HCT116 (cell line): Measurements from ENCODE around the gene CD22. TPM values are rescaled to one million over a fixed set of nuclear protein-coding genes. Genes with fewer than 3 reads are reported as not detected.
"Not testable (repeated sequence)": the region's sequence is repeated elsewhere in the genome, so short reads cannot be mapped to it uniquely, and the experiment has no call there.

ENCODE experiments used
- ATAC-seq: fragments of 200-7000 bp; cut with Tn5 transposase; 2 replicates; pipeline ENCODE4 v1.9.1; 2020; ENCODE audit warnings: mild to moderate bottlenecking, moderate library complexity
- BruUV-seq: library from RNA; stranded (reverse); fragments of 400-500 nt; replicated peaks from 2 replicates; lab custom pipeline; 2021; lab: Mats Ljungman, UMichigan
- CTCF ChIA-PET: fragments of 300-600 bp; sonication (Branson Sonifier 250); formaldehyde crosslinking; loops from one replicate; lab custom pipeline; 2021; ENCODE audit warnings: antibody characterized with exemption; lab: Charles Lee
- POLR2A ChIA-PET: fragments of 300-600, 350-600 bp; sonication (Branson Sonifier 250); formaldehyde crosslinking; loops from one replicate; lab custom pipeline; 2021; ENCODE audit warnings: antibody characterized with exemption; lab: Charles Lee
- RAD21 ChIA-PET, 2 experiments: fragments of 300-600 bp; sonication (Branson Sonifier 250); formaldehyde crosslinking; loops; one replicate each; lab custom pipeline; 2023; ENCODE audit warnings: low total read pairs in 2 of 2; ENCODE audit not compliant: uncharacterized antibody in 2 of 2, unreplicated experiment in 2 of 2, low non-redundant PET in 1 of 2; lab: Charles Lee
- DNase-seq: peaks from one replicate; pipeline ENCODE4 v3.0.0-alpha.2; 2010; ENCODE audit warnings: low read depth, low spot score
- H2AFZ ChIP-seq: fragments of 200-600 bp; shearing (Covaris generic), sonication (generic); 2 replicates; pipeline ENCODE4 v1.6.1; 2017; ENCODE audit warnings: low read depth, mixed run types, mixed read lengths, antibody characterized with exemption, low read length; ENCODE audit not compliant: poor library complexity, severe bottlenecking
- H3K27ac ChIP-seq: 2 replicates; pipeline ENCODE4 v1.5.1; 2012; ENCODE audit warnings: low read depth, low read length
- H3K27me3 ChIP-seq: fragments of 200-600 bp; sonication (generic); 2 replicates; pipeline ENCODE4 v1.6.1; 2016; ENCODE audit warnings: mixed run types, low read length, mixed read lengths; ENCODE audit not compliant: insufficient read depth
- H3K36me3 ChIP-seq, 2 experiments: fragments of 200-500 bp in 1 of 2; fragments of 200-600 bp in 1 of 2; sonication (Bioruptor generic) in 1 of 2; sonication (generic) in 1 of 2; 2 replicates each; pipeline versions ENCODE4 v1.5.1 to v1.6.1; 2014 to 2016; ENCODE audit warnings: low read length in 2 of 2, inconsistent platforms in 1 of 2, mixed read lengths in 1 of 2, mixed run types in 1 of 2; ENCODE audit not compliant: insufficient read depth in 2 of 2, control insufficient read depth in 1 of 2
- H3K4me1 ChIP-seq, 2 experiments: fragments of 200-600 bp in 1 of 2; sonication (generic) in 1 of 2; 2 replicates each; pipeline versions ENCODE4 v1.5.1 to v1.6.1; 2012 to 2017; ENCODE audit warnings: low read length in 2 of 2, inconsistent platforms in 1 of 2, mild to moderate bottlenecking in 1 of 2, mixed read lengths in 1 of 2, mixed run types in 1 of 2, moderate library complexity in 1 of 2; ENCODE audit not compliant: insufficient read depth in 2 of 2, control insufficient read depth in 1 of 2
- H3K4me2 ChIP-seq: fragments of 200-600 bp; sonication (generic); 2 replicates; pipeline ENCODE4 v1.6.1; 2017; ENCODE audit warnings: mixed run types, low read length, mixed read lengths
- H3K4me3 ChIP-seq, 2 experiments: fragments of 200-600 bp in 1 of 2; sonication (generic) in 1 of 2; replicated peaks in 1 of 2; 2 replicates each; pipeline ENCODE4 v1.5.1; 2011 to 2016; ENCODE audit warnings: low read length in 2 of 2, control low read depth in 1 of 2, low read depth in 1 of 2, mild to moderate bottlenecking in 1 of 2, mixed read lengths in 1 of 2, mixed run types in 1 of 2
- H3K79me2 ChIP-seq: fragments of 200-600 bp; sonication (generic); 2 replicates; pipeline ENCODE4 v1.6.1; 2017; ENCODE audit warnings: mild to moderate bottlenecking, mixed run types, low read length, moderate library complexity, mixed read lengths; ENCODE audit not compliant: insufficient read depth
- H3K9ac ChIP-seq: fragments of 200-600 bp; sonication (generic); 2 replicates; pipeline ENCODE4 v1.6.1; 2016; ENCODE audit warnings: low read length, mixed read lengths
- H3K9me2 ChIP-seq: fragments of 200-600 bp; sonication (generic), shearing (Covaris generic); 2 replicates; pipeline ENCODE4 v1.6.1; 2017; ENCODE audit warnings: mixed run types, mild to moderate bottlenecking, moderate library complexity; ENCODE audit not compliant: insufficient read depth
- H3K9me3 ChIP-seq, 2 experiments: fragments of 200-500 bp in 1 of 2; fragments of 200-600 bp in 1 of 2; sonication (Bioruptor generic) in 1 of 2; sonication (generic) in 1 of 2; 2 replicates each; pipeline ENCODE4 v1.6.1; 2014 to 2017; ENCODE audit warnings: low read length in 2 of 2, mixed read lengths in 2 of 2, inconsistent platforms in 1 of 2, low read depth in 1 of 2, mild to moderate bottlenecking in 1 of 2, mixed run types in 1 of 2, moderate library complexity in 1 of 2; ENCODE audit not compliant: control insufficient read depth in 1 of 2, insufficient read depth in 1 of 2
- H4K20me1 ChIP-seq: fragments of 200-600 bp; sonication (generic), shearing (Covaris generic); 2 replicates; pipeline ENCODE4 v1.6.1; 2017; ENCODE audit warnings: mixed run types, mild to moderate bottlenecking, moderate library complexity; ENCODE audit not compliant: insufficient read depth
- CBX3 ChIP-seq: IDR thresholded peaks from 2 replicates; pipeline ENCODE4 v1.6.1; 2012; ENCODE audit warnings: low read depth
- EGR1 ChIP-seq: IDR thresholded peaks from 2 replicates; pipeline ENCODE4 v1.6.1; 2012; ENCODE audit warnings: low read depth
- ELF1 ChIP-seq: IDR thresholded peaks from 2 replicates; pipeline ENCODE4 v1.6.1; 2012; ENCODE audit warnings: low read depth, borderline replicate concordance
- JUND ChIP-seq: IDR thresholded peaks from 2 replicates; pipeline ENCODE4 v1.6.1; 2012
- SIN3A ChIP-seq: IDR thresholded peaks from 2 replicates; pipeline ENCODE4 v1.6.1; 2012; ENCODE audit warnings: low read depth
- YY1 ChIP-seq: IDR thresholded peaks from 2 replicates; pipeline ENCODE4 v1.6.1; 2011; ENCODE audit warnings: low read length, low read depth, moderate library complexity, mild to moderate bottlenecking; ENCODE audit not compliant: insufficient replicate concordance; ENCODE audit errors: extremely low read depth
- ZNF274 ChIP-seq: fragments of 200-500 bp; sonication (Bioruptor generic); IDR thresholded peaks from 2 replicates; pipeline ENCODE4 v1.6.1; 2014; ENCODE audit warnings: mild to moderate bottlenecking, low read depth, low read length, inconsistent platforms
- intact Hi-C: fragments of 100-400 bp; cut with micrococcal nuclease; formaldehyde crosslinking; loops from 2 replicates; pipeline ENCODE4 v1.10.0; 2022
- total RNA-seq: library from RNA; stranded (reverse); gene quantifications from one replicate; pipeline ENCODE4 v1.2.1, GENCODE V29; 2021; ENCODE audit not compliant: unreplicated experiment
- TF ChIP-seq, protein P1 (sequence below): IDR thresholded peaks from 2 replicates; pipeline ENCODE4 v1.6.1; 2012
- TF ChIP-seq, protein P2 (sequence below): IDR thresholded peaks from 2 replicates; pipeline ENCODE4 v1.6.1; 2011; ENCODE audit warnings: mild to moderate bottlenecking, low read length, moderate library complexity; ENCODE audit not compliant: insufficient replicate concordance; ENCODE audit errors: extremely low read depth
- TF ChIP-seq, protein P3 (sequence below), 3 experiments: fragments of 200-600 bp in 1 of 3; sonication (generic) in 1 of 3; IDR thresholded peaks in 2 of 3; conservative IDR thresholded peaks in 1 of 3; 2 replicates each; pipeline ENCODE4 v1.5.1; 2012 to 2017; ENCODE audit warnings: low read depth in 2 of 3, low read length in 2 of 3, antibody characterized with exemption in 1 of 3, borderline replicate concordance in 1 of 3, control low read depth in 1 of 3, mild to moderate bottlenecking in 1 of 3, mixed read lengths in 1 of 3, mixed run types in 1 of 3, moderate library complexity in 1 of 3; ENCODE audit not compliant: insufficient read depth in 1 of 3
- TF ChIP-seq, protein P4 (sequence below): IDR thresholded peaks from 2 replicates; pipeline ENCODE4 v1.6.1; 2012

CD22 gene
- total RNA-seq, 1 experiment from 2014 or later, result 7.0 TPM

DNA sequence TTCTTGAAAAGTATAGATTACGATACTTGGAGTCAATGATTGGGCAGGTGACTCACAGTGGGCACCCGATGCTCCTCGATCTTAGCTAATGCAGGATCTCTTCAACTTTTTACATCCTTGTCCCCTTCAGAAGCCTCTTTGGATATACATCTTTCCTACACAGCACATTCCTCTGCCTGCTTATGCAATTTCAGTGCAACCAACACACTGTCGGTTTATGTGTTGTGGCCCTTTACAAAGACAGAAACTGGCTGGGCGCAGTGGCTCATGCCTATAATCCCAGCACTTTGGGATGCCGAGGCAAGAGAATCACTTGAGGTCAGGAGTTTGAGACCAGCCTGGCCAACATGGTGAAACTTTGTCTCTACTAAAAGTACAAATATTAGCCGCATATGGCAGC, 44.5 kb downstream of the CD22 start:
- peaks cover 0 to 11% of the 10 kb centered on the region in 2 experiments; a peak in 2 of 4 replicates for H3K4me1 ChIP-seq
- ATAC-seq, result no peak
- H3K36me3 ChIP-seq, result no peaks in the 10 kb centered on the region
- CTCF ChIA-PET, result no interaction called here
- DNase-seq, result no peak
- no peaks in the 10 kb centered on the region for H3K79me2 ChIP-seq
- no peaks in the 10 kb centered on the region for H3K9me2 ChIP-seq
- no peaks in the 10 kb centered on the region for H3K9me3 ChIP-seq
- no peaks in the 10 kb centered on the region for H4K20me1 ChIP-seq
- H3K9ac ChIP-seq, result no peak overlapping the region
- no peak overlapping the region for H3K4me3 ChIP-seq
- intact Hi-C loops, result no loop called here
- H3K27ac ChIP-seq, result no peak overlapping the region
- no peak overlapping the region for H2AFZ ChIP-seq
- no TSS peak for BruUV-seq
- no peak for TF ChIP-seq YY1
- TF ChIP-seq ELF1, result no peak
- TF ChIP-seq, protein P1, sequence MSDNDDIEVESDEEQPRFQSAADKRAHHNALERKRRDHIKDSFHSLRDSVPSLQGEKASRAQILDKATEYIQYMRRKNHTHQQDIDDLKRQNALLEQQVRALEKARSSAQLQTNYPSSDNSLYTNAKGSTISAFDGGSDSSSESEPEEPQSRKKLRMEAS, result no peak
- no peak for TF ChIP-seq ZNF274
- no peak for TF ChIP-seq JUND
- TF ChIP-seq EGR1, result no peak
- TF ChIP-seq CBX3, result no peak
- no peak for TF ChIP-seq SIN3A
- TF ChIP-seq, protein P2, sequence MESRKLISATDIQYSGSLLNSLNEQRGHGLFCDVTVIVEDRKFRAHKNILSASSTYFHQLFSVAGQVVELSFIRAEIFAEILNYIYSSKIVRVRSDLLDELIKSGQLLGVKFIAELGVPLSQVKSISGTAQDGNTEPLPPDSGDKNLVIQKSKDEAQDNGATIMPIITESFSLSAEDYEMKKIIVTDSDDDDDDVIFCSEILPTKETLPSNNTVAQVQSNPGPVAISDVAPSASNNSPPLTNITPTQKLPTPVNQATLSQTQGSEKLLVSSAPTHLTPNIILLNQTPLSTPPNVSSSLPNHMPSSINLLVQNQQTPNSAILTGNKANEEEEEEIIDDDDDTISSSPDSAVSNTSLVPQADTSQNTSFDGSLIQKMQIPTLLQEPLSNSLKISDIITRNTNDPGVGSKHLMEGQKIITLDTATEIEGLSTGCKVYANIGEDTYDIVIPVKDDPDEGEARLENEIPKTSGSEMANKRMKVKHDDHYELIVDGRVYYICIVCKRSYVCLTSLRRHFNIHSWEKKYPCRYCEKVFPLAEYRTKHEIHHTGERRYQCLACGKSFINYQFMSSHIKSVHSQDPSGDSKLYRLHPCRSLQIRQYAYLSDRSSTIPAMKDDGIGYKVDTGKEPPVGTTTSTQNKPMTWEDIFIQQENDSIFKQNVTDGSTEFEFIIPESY, result no peak
- TF ChIP-seq, protein P3, sequence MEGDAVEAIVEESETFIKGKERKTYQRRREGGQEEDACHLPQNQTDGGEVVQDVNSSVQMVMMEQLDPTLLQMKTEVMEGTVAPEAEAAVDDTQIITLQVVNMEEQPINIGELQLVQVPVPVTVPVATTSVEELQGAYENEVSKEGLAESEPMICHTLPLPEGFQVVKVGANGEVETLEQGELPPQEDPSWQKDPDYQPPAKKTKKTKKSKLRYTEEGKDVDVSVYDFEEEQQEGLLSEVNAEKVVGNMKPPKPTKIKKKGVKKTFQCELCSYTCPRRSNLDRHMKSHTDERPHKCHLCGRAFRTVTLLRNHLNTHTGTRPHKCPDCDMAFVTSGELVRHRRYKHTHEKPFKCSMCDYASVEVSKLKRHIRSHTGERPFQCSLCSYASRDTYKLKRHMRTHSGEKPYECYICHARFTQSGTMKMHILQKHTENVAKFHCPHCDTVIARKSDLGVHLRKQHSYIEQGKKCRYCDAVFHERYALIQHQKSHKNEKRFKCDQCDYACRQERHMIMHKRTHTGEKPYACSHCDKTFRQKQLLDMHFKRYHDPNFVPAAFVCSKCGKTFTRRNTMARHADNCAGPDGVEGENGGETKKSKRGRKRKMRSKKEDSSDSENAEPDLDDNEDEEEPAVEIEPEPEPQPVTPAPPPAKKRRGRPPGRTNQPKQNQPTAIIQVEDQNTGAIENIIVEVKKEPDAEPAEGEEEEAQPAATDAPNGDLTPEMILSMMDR (IDR thresholded peaks at IDR 0.05 in 2 of 3, conservative IDR thresholded peaks at IDR 0.05 in 1 of 3; ENCODE audit: borderline replicate concordance in 1 of 3, insufficient read depth in 1 of 3, low read depth in 2 of 3, low read length in 2 of 3), result no peak
- TF ChIP-seq, protein P4, sequence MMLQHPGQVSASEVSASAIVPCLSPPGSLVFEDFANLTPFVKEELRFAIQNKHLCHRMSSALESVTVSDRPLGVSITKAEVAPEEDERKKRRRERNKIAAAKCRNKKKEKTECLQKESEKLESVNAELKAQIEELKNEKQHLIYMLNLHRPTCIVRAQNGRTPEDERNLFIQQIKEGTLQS, result no peak
- H3K4me2 ChIP-seq, result no peak overlapping the region
- RAD21 ChIA-PET, result no interaction called here
- POLR2A ChIA-PET, result no interaction called here
- H3K27me3 ChIP-seq, result peaks cover 5% of the 10 kb centered on the region; the same call in 1 of the 2 replicates

DNA sequence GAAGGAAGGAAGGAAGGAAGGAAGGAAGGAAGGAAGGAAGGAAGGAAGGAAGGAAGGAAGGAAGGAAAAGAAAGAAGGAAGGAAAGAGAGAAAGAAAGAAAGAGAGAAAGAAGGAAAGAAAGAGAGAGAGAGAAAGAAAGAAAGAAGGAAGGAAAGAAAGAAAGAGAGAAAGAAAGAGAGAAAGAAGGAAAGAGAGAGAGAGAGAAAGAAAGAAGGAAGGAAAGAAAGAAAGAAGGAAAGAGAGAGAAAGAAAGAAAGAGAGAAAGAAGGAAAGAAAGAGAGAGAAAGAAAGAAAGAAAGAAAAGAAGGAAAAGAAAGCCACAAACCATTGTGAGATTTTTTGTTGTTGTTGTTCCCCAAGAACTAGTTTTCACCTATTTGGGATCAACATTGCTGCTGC, 45.0 kb downstream of the CD22 start:
- H4K20me1 ChIP-seq, intact Hi-C loops, H3K4me3 ChIP-seq, H3K9me2 ChIP-seq, RAD21 ChIA-PET, H3K9me3 ChIP-seq, H2AFZ ChIP-seq, H3K36me3 ChIP-seq, ATAC-seq, BruUV-seq, H3K4me2 ChIP-seq, H3K27me3 ChIP-seq, H3K9ac ChIP-seq, DNase-seq, H3K27ac ChIP-seq, POLR2A ChIA-PET, H3K79me2 ChIP-seq: not testable (repeated sequence)
- peaks cover 0 to 11% of the 10 kb centered on the region in 2 experiments; a peak in 2 of 4 replicates for H3K4me1 ChIP-seq
- CTCF ChIA-PET, result interaction anchor here (1.2 to 1.6 kb wide), 3 partner anchors 16 to 121 kb away, joined by 3 to 5 read pairs (median 3); no protein-coding TSS in a partner anchor
